Activated naive CD8-positive, alpha-beta T cell treated with anti-CD3 and anti-CD28 coated beads, Interleukin-2, amount 10 ng/mL, durations not matched to agents 7 days and 5 days (primary cell): ENCODE data around the gene NR6A1. TPM values are rescaled to one million over a fixed set of nuclear protein-coding genes. Genes with fewer than 3 reads are reported as not detected.

Experiments used
- ATAC-seq: fragments of 150-1000 bp; cut with Tn5 transposase; one replicate; pipeline ENCODE4 v1.10.0; 2021; ENCODE audit warnings: low read depth, moderate library complexity
- POLR2A ChIA-PET: fragments of 350-600 bp; sonication (Branson Sonifier 250); formaldehyde crosslinking; loops from one replicate; lab custom pipeline; 2021; ENCODE audit warnings: antibody characterized with exemption; lab: Charles Lee
- DNase-seq: peaks from one replicate; pipeline ENCODE4 v3.0.0; 2021
- H3K27ac Mint-ChIP-seq: one replicate; pipeline ENCODE4 v1.8.0; 2022; ENCODE audit warnings: mild to moderate bottlenecking, mixed read lengths
- H3K27me3 Mint-ChIP-seq: one replicate; pipeline ENCODE4 v1.8.0; 2022; ENCODE audit warnings: mild to moderate bottlenecking, moderate library complexity, mixed read lengths
- H3K36me3 Mint-ChIP-seq: one replicate; pipeline ENCODE4 v1.8.0; 2021; ENCODE audit warnings: mild to moderate bottlenecking, mixed read lengths
- H3K4me1 Mint-ChIP-seq: one replicate; pipeline ENCODE4 v1.8.0; 2021; ENCODE audit warnings: mixed read lengths
- H3K4me3 Mint-ChIP-seq: one replicate; pipeline ENCODE4 v1.8.0; 2022; ENCODE audit warnings: mild to moderate bottlenecking, moderate library complexity, mixed read lengths
- H3K9me3 Mint-ChIP-seq: one replicate; pipeline ENCODE4 v1.8.0; 2021; ENCODE audit warnings: mixed read lengths
- total RNA-seq, 2 experiments: library from RNA; stranded (reverse); gene quantifications; one replicate each; pipeline ENCODE4 v1.2.3, GENCODE V29; 2021

Gene NR6A1
- total RNA-seq, 2 experiments from 2014 or later: 0.06 to 0.11 TPM

- DNase-seq (no peak), ATAC-seq (no peak)
- Mint-ChIP-seq H3K4me3 (no peak overlapping the region), H3K4me1 (peaks cover 21% of the 10 kb centered on the region), H3K27me3 (peaks cover 78% of the 10 kb centered on the region), H3K27ac (no peak overlapping the region), H3K36me3 (peaks cover 2% of the 10 kb centered on the region), H3K9me3 (no peaks in the 10 kb centered on the region)
- POLR2A ChIA-PET: no interaction called here
These were observed 2.8 kb downstream of the NR6A1 start for GRCh38 chr9:124768334-124768733.

- Mint-ChIP-seq H3K27ac (no peak overlapping the region), H3K4me3 (no peak overlapping the region), H3K27me3 (peaks cover 79% of the 10 kb centered on the region), H3K4me1 (peaks cover 21% of the 10 kb centered on the region), H3K36me3 (peaks cover 2% of the 10 kb centered on the region), H3K9me3 (no peaks in the 10 kb centered on the region)
- no peak for ATAC-seq
- POLR2A ChIA-PET: no interaction called here
- DNase-seq: no peak
These were observed 3.3 kb downstream of the NR6A1 start for GRCh38 chr9:124767821-124768220.

GRCh38 chr9:124766815-124767554, 4.1 kb downstream of the NR6A1 start:
- Mint-ChIP-seq H3K36me3 (peaks cover 2% of the 10 kb centered on the region), H3K27ac (no peak overlapping the region), H3K27me3 (peaks cover 81% of the 10 kb centered on the region), H3K4me3 (no peak overlapping the region), H3K4me1 (peaks cover 16% of the 10 kb centered on the region), H3K9me3 (no peaks in the 10 kb centered on the region)
- no peak for DNase-seq
- no peak for ATAC-seq
- POLR2A ChIA-PET: no interaction called here

- Mint-ChIP-seq H3K9me3 (no peaks in the 10 kb centered on the region), H3K4me1 (peaks cover 13% of the 10 kb centered on the region), H3K36me3 (peaks cover 2% of the 10 kb centered on the region), H3K27me3 (peaks cover 87% of the 10 kb centered on the region), H3K4me3 (no peak overlapping the region), H3K27ac (no peak overlapping the region)
- POLR2A ChIA-PET: no interaction called here
- ATAC-seq (no peak), DNase-seq (no peak)
These were observed 4.8 kb downstream of the NR6A1 start for GRCh38 chr9:124766326-124766725.

- Mint-ChIP-seq H3K9me3 (no peaks in the 10 kb centered on the region), H3K27me3 (peaks cover 94% of the 10 kb centered on the region), H3K27ac (no peak overlapping the region), H3K36me3 (peaks cover 2% of the 10 kb centered on the region), H3K4me1 (peaks cover 11% of the 10 kb centered on the region), H3K4me3 (no peak overlapping the region)
- no peak for ATAC-seq
- DNase-seq: no peak
- POLR2A ChIA-PET: no interaction called here
These were observed 5.7 kb downstream of the NR6A1 start for GRCh38 chr9:124765439-124765835.

GRCh38 chr9:124764774-124765438, 6.2 kb downstream of the NR6A1 start:
- H3K27ac Mint-ChIP-seq: no peak overlapping the region
- H3K36me3 Mint-ChIP-seq: no peaks in the 10 kb centered on the region
- H3K4me3 Mint-ChIP-seq: no peak overlapping the region
- peaks cover 7% of the 10 kb centered on the region for H3K4me1 Mint-ChIP-seq
- peaks cover 90% of the 10 kb centered on the region for H3K27me3 Mint-ChIP-seq
- no peaks in the 10 kb centered on the region for H3K9me3 Mint-ChIP-seq
- ATAC-seq: no peak
- POLR2A ChIA-PET: no interaction called here
- DNase-seq: no peak

GRCh38 chr9:124762633-124763032, 8.5 kb downstream of the NR6A1 start:
- no peak for ATAC-seq
- Mint-ChIP-seq H3K9me3 (no peaks in the 10 kb centered on the region), H3K27ac (no peak overlapping the region), H3K4me1 (no peaks in the 10 kb centered on the region), H3K36me3 (no peaks in the 10 kb centered on the region), H3K27me3 (peaks cover 89% of the 10 kb centered on the region), H3K4me3 (no peak overlapping the region)
- DNase-seq: no peak
- POLR2A ChIA-PET: no interaction called here

- H3K4me1 Mint-ChIP-seq: no peaks in the 10 kb centered on the region
- no peak for ATAC-seq
- POLR2A ChIA-PET: no interaction called here
These were observed 9.4 kb downstream of the NR6A1 start for GRCh38 chr9:124761710-124762109.

GRCh38 chr9:124761196-124761595, 9.9 kb downstream of the NR6A1 start:
- POLR2A ChIA-PET: no interaction called here
- Mint-ChIP-seq H3K4me3 (no peak overlapping the region), H3K9me3 (no peaks in the 10 kb centered on the region), H3K4me1 (no peaks in the 10 kb centered on the region), H3K27me3 (peaks cover 89% of the 10 kb centered on the region), H3K36me3 (no peaks in the 10 kb centered on the region), H3K27ac (no peak overlapping the region)
- DNase-seq (no peak), ATAC-seq (no peak)

More at GRCh38 chr9:124761710-124762109, 9.4 kb downstream of the NR6A1 start:
- no peak for DNase-seq
- no peak overlapping the region for H3K4me3 Mint-ChIP-seq
- H3K27ac Mint-ChIP-seq: no peak overlapping the region
- peaks cover 89% of the 10 kb centered on the region for H3K27me3 Mint-ChIP-seq
- no peaks in the 10 kb centered on the region for H3K9me3 Mint-ChIP-seq
- H3K36me3 Mint-ChIP-seq: no peaks in the 10 kb centered on the region

- H3K4me1 Mint-ChIP-seq: no peaks in the 10 kb centered on the region
- H3K27me3 Mint-ChIP-seq: peaks cover 89% of the 10 kb centered on the region
- H3K4me3 Mint-ChIP-seq: no peak overlapping the region
- H3K27ac Mint-ChIP-seq: no peak overlapping the region
- ATAC-seq (no peak), DNase-seq (no peak)
- H3K36me3 Mint-ChIP-seq: no peaks in the 10 kb centered on the region
- POLR2A ChIA-PET: no interaction called here
- no peaks in the 10 kb centered on the region for H3K9me3 Mint-ChIP-seq
These were observed 10.4 kb downstream of the NR6A1 start for GRCh38 chr9:124760719-124761118.

- H3K4me3 Mint-ChIP-seq: no peak overlapping the region
- peaks cover 89% of the 10 kb centered on the region for H3K27me3 Mint-ChIP-seq
- DNase-seq: no peak
- ATAC-seq: no peak
- H3K27ac Mint-ChIP-seq: no peak overlapping the region
- POLR2A ChIA-PET: no interaction called here
- no peaks in the 10 kb centered on the region for H3K36me3 Mint-ChIP-seq
- no peaks in the 10 kb centered on the region for H3K4me1 Mint-ChIP-seq
- H3K9me3 Mint-ChIP-seq: no peaks in the 10 kb centered on the region
These were observed 11.8 kb downstream of the NR6A1 start for GRCh38 chr9:124759327-124759726.

GRCh38 chr9:124758691-124759090, 12.4 kb downstream of the NR6A1 start:
- H3K4me3 Mint-ChIP-seq: no peak overlapping the region
- H3K4me1 Mint-ChIP-seq: no peaks in the 10 kb centered on the region
- no peak for DNase-seq
- peaks cover 87% of the 10 kb centered on the region for H3K27me3 Mint-ChIP-seq
- POLR2A ChIA-PET: no interaction called here
- no peaks in the 10 kb centered on the region for H3K36me3 Mint-ChIP-seq
- H3K9me3 Mint-ChIP-seq: no peaks in the 10 kb centered on the region
- H3K27ac Mint-ChIP-seq: no peak overlapping the region
- no peak for ATAC-seq

GRCh38 chr9:124758061-124758460, 13.1 kb downstream of the NR6A1 start:
- DNase-seq (no peak), ATAC-seq (no peak)
- POLR2A ChIA-PET: no interaction called here
- no peak overlapping the region for H3K4me3 Mint-ChIP-seq
- H3K36me3 Mint-ChIP-seq: no peaks in the 10 kb centered on the region
- H3K9me3 Mint-ChIP-seq: no peaks in the 10 kb centered on the region
- no peak overlapping the region for H3K27ac Mint-ChIP-seq
- H3K4me1 Mint-ChIP-seq: no peaks in the 10 kb centered on the region
- peaks cover 83% of the 10 kb centered on the region for H3K27me3 Mint-ChIP-seq

- DNase-seq: no peak
- H3K4me3 Mint-ChIP-seq: no peak overlapping the region
- no peaks in the 10 kb centered on the region for H3K36me3 Mint-ChIP-seq
- no peaks in the 10 kb centered on the region for H3K9me3 Mint-ChIP-seq
- POLR2A ChIA-PET: interaction anchor here (0.7 kb wide), 1 partner anchor 33 kb away, joined by 4 read pairs; no protein-coding TSS in a partner anchor
- H3K4me1 Mint-ChIP-seq: no peaks in the 10 kb centered on the region
- peaks cover 83% of the 10 kb centered on the region for H3K27me3 Mint-ChIP-seq
- no peak for ATAC-seq
- H3K27ac Mint-ChIP-seq: no peak overlapping the region
These were observed 13.5 kb downstream of the NR6A1 start for GRCh38 chr9:124757616-124758015.
